8988T (cell line): Measurements from ENCODE around the gene HOXB6.

Experiments
- DNase-seq: peaks from one replicate; pipeline ENCODE4 v3.0.0; 2011

HOXB6 gene

GRCh38 chr17:48577946-48578615, 26.7 kb downstream of the HOXB6 start, which contains the start of gene HOXB4:
Gene HOXB4, minus strand, starts transcription at chr17:48578350. Its CDS starts 31 bp downstream, at chr17:48578319.
- no peak for DNase-seq

- DNase-seq: no peak
These were observed 27.3 kb downstream of the HOXB6 start for GRCh38 chr17:48577330-48577945.

GRCh38 chr17:48576479-48577309, 28.1 kb downstream of the HOXB6 start:
- DNase-seq: no peak

- no peak for DNase-seq
These were observed 28.9 kb downstream of the HOXB6 start for GRCh38 chr17:48575673-48576478.

- no peak for DNase-seq
These were observed 29.7 kb downstream of the HOXB6 start for GRCh38 chr17:48575066-48575582.

GRCh38 chr17:48574505-48575065, 30.2 kb downstream of the HOXB6 start:
- no peak for DNase-seq

- no peak for DNase-seq
These were observed 32.9 kb downstream of the HOXB6 start for GRCh38 chr17:48571826-48572417.

- no peak for DNase-seq
These were observed 33.6 kb downstream of the HOXB6 start for GRCh38 chr17:48571024-48571818.

- DNase-seq: no peak
These were observed 34.3 kb downstream of the HOXB6 start for GRCh38 chr17:48570325-48571023.

GRCh38 chr17:48569674-48570324, 35.0 kb downstream of the HOXB6 start:
- DNase-seq: no peak

- DNase-seq: no peak
These were observed 35.6 kb downstream of the HOXB6 start for GRCh38 chr17:48569240-48569582.

- no peak for DNase-seq
These were observed 36.1 kb downstream of the HOXB6 start for GRCh38 chr17:48568499-48569239.

GRCh38 chr17:48567646-48568354, 37.0 kb downstream of the HOXB6 start:
- no peak for DNase-seq

- DNase-seq: no peak
These were observed 37.6 kb downstream of the HOXB6 start for GRCh38 chr17:48567209-48567608.

- no peak for DNase-seq
These were observed 38.1 kb downstream of the HOXB6 start for GRCh38 chr17:48566717-48567116.

- DNase-seq: no peak
These were observed 38.7 kb downstream of the HOXB6 start for GRCh38 chr17:48565925-48566710.

- no peak for DNase-seq
These were observed 39.7 kb downstream of the HOXB6 start for GRCh38 chr17:48565022-48565554.
